Cardiac muscle cell (in vitro differentiated cells and primary cell): ENCODE results near the gene SSUH2. TPM values are rescaled to one million over a fixed set of nuclear protein-coding genes. Genes with fewer than 3 reads are reported as not detected.

Source experiments
- DNase-seq, 2 donors: peaks; one replicate each; pipeline versions ENCODE4 v3.0.0 to v3.0.0-alpha.2; 2010 to 2017; ENCODE audit warnings: low read depth in 1 of 2, low spot score in 1 of 2
- H3K27ac ChIP-seq: fragments of 200-600 bp; sonication (generic); 2 replicates; pipeline ENCODE4 v1.5.1; 2016
- H3K27me3 ChIP-seq: fragments of 200-600 bp; sonication (generic); 2 replicates; pipeline ENCODE4 v1.6.0; 2016; ENCODE audit warnings: control low read depth
- H3K36me3 ChIP-seq: fragments of 200-600 bp; sonication (generic); 2 replicates; pipeline ENCODE4 v1.5.1; 2016; ENCODE audit warnings: control low read depth
- H3K4me1 ChIP-seq: fragments of 200-600 bp; sonication (generic); 2 replicates; pipeline ENCODE4 v1.8.1; 2017; ENCODE audit warnings: low read depth, mild to moderate bottlenecking, mixed run types
- H3K4me3 ChIP-seq: fragments of 200-600 bp; sonication (generic); 2 replicates; pipeline ENCODE4 v1.5.1; 2016; ENCODE audit warnings: mild to moderate bottlenecking
- H3K9me3 ChIP-seq: fragments of 200-600 bp; sonication (generic); 2 replicates; pipeline ENCODE4 v1.5.1; 2017; ENCODE audit warnings: low read depth, mild to moderate bottlenecking, control low read depth
- CTCF ChIP-seq: IDR thresholded peaks from 2 replicates; pipeline ENCODE4 v1.5.1; 2012; ENCODE audit warnings: low read depth, mild to moderate bottlenecking, low read length
- polyA plus RNA-seq: library from polyadenylated mRNA; unstranded; fragments of >200 nt; fragmentation: Nextera tagmentation; extraction: Ambion mirVana; gene quantifications from 2 replicates; pipeline ENCODE4 v1.2.1, GENCODE V29; 2016
- total RNA-seq: library from RNA; depleted of rRNA; stranded (reverse); fragments of >200 nt; gene quantifications from 2 replicates; pipeline ENCODE4 v1.2.3, GENCODE V29; 2016

The SSUH2 gene
- total and polyA plus RNA-seq, 2 experiments from 2014 or later, result 0.33 TPM; not detected in 1

GRCh38 chr3:8642001-8642400 lies 2.6 kb downstream of the SSUH2 start:
- H3K36me3 ChIP-seq, result no peaks in the 10 kb centered on the region
- H3K27me3 ChIP-seq, result no peaks in the 10 kb centered on the region
- no peak for DNase-seq
- no peak overlapping the region for H3K27ac ChIP-seq
- H3K9me3 ChIP-seq, result no peaks in the 10 kb centered on the region
- no peak overlapping the region for H3K4me3 ChIP-seq
- no peak for TF ChIP-seq CTCF
- H3K4me1 ChIP-seq, result no peaks in the 10 kb centered on the region

- no peaks in the 10 kb centered on the region for H3K9me3 ChIP-seq
- H3K27ac ChIP-seq, result no peak overlapping the region
- TF ChIP-seq CTCF, result no peak
- no peaks in the 10 kb centered on the region for H3K36me3 ChIP-seq
- no peak for DNase-seq
- H3K4me3 ChIP-seq, result no peak overlapping the region
- no peaks in the 10 kb centered on the region for H3K27me3 ChIP-seq
- no peaks in the 10 kb centered on the region for H3K4me1 ChIP-seq
Measured at GRCh38 chr3:8641472-8641871, 3.1 kb downstream of the SSUH2 start.

GRCh38 chr3:8640223-8640622 lies 4.4 kb downstream of the SSUH2 start:
- Histone ChIP-seq H3K9me3 (no peaks in the 10 kb centered on the region), H3K36me3 (no peaks in the 10 kb centered on the region), H3K4me3 (no peak overlapping the region), H3K4me1 (no peaks in the 10 kb centered on the region), H3K27me3 (no peaks in the 10 kb centered on the region), H3K27ac (no peak overlapping the region)
- DNase-seq, result no peak
- no peak for TF ChIP-seq CTCF

GRCh38 chr3:8639659-8640000 lies 5.0 kb downstream of the SSUH2 start:
- DNase-seq, result no peak
- H3K4me3 ChIP-seq, result no peak overlapping the region
- H3K27ac ChIP-seq, result no peak overlapping the region
- no peaks in the 10 kb centered on the region for H3K27me3 ChIP-seq
- no peaks in the 10 kb centered on the region for H3K9me3 ChIP-seq
- TF ChIP-seq CTCF, result no peak
- no peaks in the 10 kb centered on the region for H3K4me1 ChIP-seq
- H3K36me3 ChIP-seq, result no peaks in the 10 kb centered on the region

- no peak overlapping the region for H3K4me3 ChIP-seq
- no peaks in the 10 kb centered on the region for H3K9me3 ChIP-seq
- TF ChIP-seq CTCF, result no peak
- no peaks in the 10 kb centered on the region for H3K36me3 ChIP-seq
- no peaks in the 10 kb centered on the region for H3K4me1 ChIP-seq
- H3K27me3 ChIP-seq, result no peaks in the 10 kb centered on the region
- DNase-seq, result no peak
- no peak overlapping the region for H3K27ac ChIP-seq
Measured at GRCh38 chr3:8638994-8639658, 5.5 kb downstream of the SSUH2 start.

GRCh38 chr3:8637348-8637747 lies 7.2 kb downstream of the SSUH2 start:
- Histone ChIP-seq H3K4me1 (no peaks in the 10 kb centered on the region), H3K4me3 (no peak overlapping the region), H3K27ac (no peak overlapping the region), H3K27me3 (no peaks in the 10 kb centered on the region), H3K9me3 (no peaks in the 10 kb centered on the region), H3K36me3 (no peaks in the 10 kb centered on the region)
- TF ChIP-seq CTCF, result no peak
- DNase-seq, result no peak
